ENCODE data around the gene KRT17. TPM values are rescaled to one million over a fixed set of nuclear protein-coding genes. Genes with fewer than 3 reads are reported as not detected.

The KRT17 gene
- total and polyA plus RNA-seq, 2 donors (not counting 1 experiment from before 2014, with no cell fraction given) = 0.50 to 0.89 TPM

DNA sequence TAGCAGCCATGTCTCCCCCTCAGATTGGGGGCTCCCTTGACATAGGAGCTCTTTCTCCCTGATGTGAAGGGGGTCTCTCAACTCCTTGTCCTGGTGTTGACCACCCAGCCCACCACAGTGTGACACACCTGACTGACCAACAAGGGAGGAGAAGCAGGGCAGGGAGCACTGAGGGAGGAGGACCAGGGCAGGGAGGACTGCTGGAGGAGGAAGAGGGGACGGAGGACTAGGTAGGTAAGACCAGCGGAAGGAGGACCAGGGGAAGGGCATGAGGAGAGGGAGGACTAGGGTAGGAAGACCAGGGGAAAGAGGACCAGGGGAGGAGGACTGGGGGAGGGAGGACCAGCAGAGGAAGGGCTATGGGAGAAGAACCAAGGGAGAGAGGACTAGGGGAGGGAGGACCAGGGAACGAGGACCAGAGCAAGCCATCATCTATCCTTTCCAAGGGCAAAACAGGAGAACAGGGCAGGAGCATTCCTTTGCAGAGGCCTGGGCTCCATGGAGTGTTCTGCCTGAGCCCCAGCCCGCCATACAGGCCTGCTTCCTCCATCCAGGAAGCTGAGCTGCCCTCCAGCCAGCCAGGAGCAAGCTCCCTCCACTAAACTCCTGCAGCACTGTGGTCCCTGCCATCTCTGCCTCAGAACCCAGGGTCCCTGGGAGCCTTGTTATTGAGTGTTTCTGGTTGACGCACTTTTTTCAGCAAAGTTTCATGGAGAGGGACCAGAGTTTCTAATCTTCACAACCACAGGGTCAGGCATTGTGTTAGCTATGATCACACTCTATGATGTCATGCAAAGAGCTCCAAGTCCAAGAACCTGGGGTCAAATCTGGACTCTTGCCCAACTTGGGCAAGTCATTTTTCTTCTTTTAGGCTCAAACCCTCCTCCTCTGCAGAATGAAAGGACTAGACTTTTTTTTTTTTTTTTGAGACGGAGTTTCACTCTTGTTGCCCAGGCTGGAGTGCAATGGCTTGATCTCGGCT lies 15.4 kb upstream of the KRT17 start:
- Histone ChIP-seq H3K4me2 (ENCODE audit: extremely low read depth, insufficient read depth, low read length) (no peak overlapping the region), H3K36me3 (ENCODE audit: control insufficient read depth, insufficient read depth, low read length) (no peaks in the 10 kb centered on the region), H3K27ac (ENCODE audit: insufficient read depth, low read length) (no peak overlapping the region), H4K20me1 (ENCODE audit: control insufficient read depth, extremely low read depth, insufficient read depth, low read length) (no peaks in the 10 kb centered on the region), H3K9me3 (ENCODE audit: control insufficient read depth, insufficient read depth, low read depth, low read length) (no peaks in the 10 kb centered on the region), H3K27me3 (ENCODE audit: control insufficient read depth, insufficient read depth, low read length) (peaks cover 4% of the 10 kb centered on the region), H2AFZ (ENCODE audit: low read length) (no peak overlapping the region), H3K4me1 (ENCODE audit: control insufficient read depth, extremely low read depth, insufficient read depth, low read length) (no peaks in the 10 kb centered on the region), H3K9ac (ENCODE audit: insufficient read depth, low read length) (no peak overlapping the region), H3K4me3 (replicated peaks in 1 of 4; ENCODE audit: control extremely low read depth in 1 of 4, insufficient read depth in 1 of 4, low read depth in 3 of 4, low read length in 4 of 4) (no peak overlapping the region), H3K79me2 (ENCODE audit: control insufficient read depth, insufficient read depth, low read length) (no peaks in the 10 kb centered on the region)
- TF ChIP-seq, protein P1, sequence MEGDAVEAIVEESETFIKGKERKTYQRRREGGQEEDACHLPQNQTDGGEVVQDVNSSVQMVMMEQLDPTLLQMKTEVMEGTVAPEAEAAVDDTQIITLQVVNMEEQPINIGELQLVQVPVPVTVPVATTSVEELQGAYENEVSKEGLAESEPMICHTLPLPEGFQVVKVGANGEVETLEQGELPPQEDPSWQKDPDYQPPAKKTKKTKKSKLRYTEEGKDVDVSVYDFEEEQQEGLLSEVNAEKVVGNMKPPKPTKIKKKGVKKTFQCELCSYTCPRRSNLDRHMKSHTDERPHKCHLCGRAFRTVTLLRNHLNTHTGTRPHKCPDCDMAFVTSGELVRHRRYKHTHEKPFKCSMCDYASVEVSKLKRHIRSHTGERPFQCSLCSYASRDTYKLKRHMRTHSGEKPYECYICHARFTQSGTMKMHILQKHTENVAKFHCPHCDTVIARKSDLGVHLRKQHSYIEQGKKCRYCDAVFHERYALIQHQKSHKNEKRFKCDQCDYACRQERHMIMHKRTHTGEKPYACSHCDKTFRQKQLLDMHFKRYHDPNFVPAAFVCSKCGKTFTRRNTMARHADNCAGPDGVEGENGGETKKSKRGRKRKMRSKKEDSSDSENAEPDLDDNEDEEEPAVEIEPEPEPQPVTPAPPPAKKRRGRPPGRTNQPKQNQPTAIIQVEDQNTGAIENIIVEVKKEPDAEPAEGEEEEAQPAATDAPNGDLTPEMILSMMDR (conservative IDR thresholded peaks at IDR 0.05 in 1 of 2, IDR thresholded peaks at IDR 0.05 in 1 of 2; ENCODE audit: low read depth in 1 of 2, low read length in 2 of 2) = no peak
- TF ChIP-seq EZH2 (IDR thresholded peaks at IDR 0.05; ENCODE audit: low read length, missing control alignments) = no peak
- DNase-seq (ENCODE audit: low read depth in 2 of 2) = peak in 1 of 2 donors; percentile 61

DNA sequence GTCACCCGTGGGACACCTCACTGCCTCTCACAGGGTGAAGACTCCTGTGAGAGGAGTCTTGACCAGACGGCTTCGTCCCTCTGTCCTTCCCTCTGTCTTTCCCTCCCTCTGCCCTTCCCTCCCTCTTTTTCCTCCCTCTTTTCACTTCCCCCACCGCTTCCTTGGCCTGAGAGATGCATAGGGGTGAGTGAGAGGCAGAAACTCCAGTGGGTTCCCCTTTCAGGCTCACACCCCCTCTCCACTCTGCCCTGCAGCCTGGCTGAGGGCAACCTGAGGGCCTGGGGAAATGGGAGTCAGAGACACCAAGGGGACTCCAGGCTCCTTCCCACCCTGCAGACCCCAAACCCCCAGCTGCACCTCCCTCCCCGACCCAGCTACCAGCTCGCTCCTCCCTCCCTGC lies 14.6 kb upstream of the KRT17 start:
- H3K36me3 ChIP-seq (ENCODE audit: control insufficient read depth, insufficient read depth, low read length) = no peaks in the 10 kb centered on the region
- no peak overlapping the region for H3K27ac ChIP-seq (ENCODE audit: insufficient read depth, low read length)
- H3K4me3 ChIP-seq (replicated peaks in 1 of 4; ENCODE audit: control extremely low read depth in 1 of 4, insufficient read depth in 1 of 4, low read depth in 3 of 4, low read length in 4 of 4) = no peak overlapping the region
- H3K79me2 ChIP-seq (ENCODE audit: control insufficient read depth, insufficient read depth, low read length) = no peaks in the 10 kb centered on the region
- no peaks in the 10 kb centered on the region for H3K9me3 ChIP-seq (ENCODE audit: control insufficient read depth, insufficient read depth, low read depth, low read length)
- no peaks in the 10 kb centered on the region for H3K4me1 ChIP-seq (ENCODE audit: control insufficient read depth, extremely low read depth, insufficient read depth, low read length)
- no peak overlapping the region for H3K9ac ChIP-seq (ENCODE audit: insufficient read depth, low read length)
- peaks cover 4% of the 10 kb centered on the region for H3K27me3 ChIP-seq (ENCODE audit: control insufficient read depth, insufficient read depth, low read length)
- no peak overlapping the region for H3K4me2 ChIP-seq (ENCODE audit: extremely low read depth, insufficient read depth, low read length)
- no peak for DNase-seq (ENCODE audit: low read depth in 2 of 2)
- TF ChIP-seq, protein P1 (conservative IDR thresholded peaks at IDR 0.05 in 1 of 2, IDR thresholded peaks at IDR 0.05 in 1 of 2; ENCODE audit: low read depth in 1 of 2, low read length in 2 of 2) = no peak
- TF ChIP-seq EZH2 (IDR thresholded peaks at IDR 0.05; ENCODE audit: low read length, missing control alignments) = no peak
- no peaks in the 10 kb centered on the region for H4K20me1 ChIP-seq (ENCODE audit: control insufficient read depth, extremely low read depth, insufficient read depth, low read length)
- H2AFZ ChIP-seq (ENCODE audit: low read length) = no peak overlapping the region

DNA sequence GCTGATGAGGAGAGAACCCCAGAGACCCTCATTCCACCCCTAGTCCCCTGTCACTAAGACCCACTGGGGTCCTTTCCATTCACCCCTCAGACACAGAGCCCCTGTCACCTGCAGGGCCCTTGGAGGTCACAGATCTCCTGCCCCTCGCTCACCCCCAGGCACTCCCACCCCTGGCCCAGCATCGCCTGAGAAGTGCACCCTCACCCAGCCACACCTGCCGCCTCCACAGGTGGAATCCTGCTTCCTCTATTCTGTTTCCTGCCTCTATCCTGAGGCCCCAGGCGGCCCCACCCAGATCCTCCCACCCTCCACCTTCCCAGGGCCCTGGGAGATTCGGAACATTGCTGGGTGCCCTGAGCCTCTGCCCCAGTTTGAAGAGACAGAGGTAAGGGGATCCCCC lies 13.8 kb upstream of the KRT17 start:
- Histone ChIP-seq H3K4me3 (replicated peaks in 1 of 4; ENCODE audit: control extremely low read depth in 1 of 4, insufficient read depth in 1 of 4, low read depth in 3 of 4, low read length in 4 of 4) (no peak overlapping the region), H2AFZ (ENCODE audit: low read length) (no peak overlapping the region), H3K36me3 (ENCODE audit: control insufficient read depth, insufficient read depth, low read length) (no peaks in the 10 kb centered on the region), H3K9ac (ENCODE audit: insufficient read depth, low read length) (no peak overlapping the region), H3K9me3 (ENCODE audit: control insufficient read depth, insufficient read depth, low read depth, low read length) (no peaks in the 10 kb centered on the region), H3K4me1 (ENCODE audit: control insufficient read depth, extremely low read depth, insufficient read depth, low read length) (no peaks in the 10 kb centered on the region), H3K27me3 (ENCODE audit: control insufficient read depth, insufficient read depth, low read length) (peaks cover 4% of the 10 kb centered on the region), H3K4me2 (ENCODE audit: extremely low read depth, insufficient read depth, low read length) (no peak overlapping the region), H3K27ac (ENCODE audit: insufficient read depth, low read length) (no peak overlapping the region), H4K20me1 (ENCODE audit: control insufficient read depth, extremely low read depth, insufficient read depth, low read length) (no peaks in the 10 kb centered on the region), H3K79me2 (ENCODE audit: control insufficient read depth, insufficient read depth, low read length) (no peaks in the 10 kb centered on the region)
- DNase-seq (ENCODE audit: low read depth in 2 of 2) = no peak
- TF ChIP-seq, protein P1 (conservative IDR thresholded peaks at IDR 0.05 in 1 of 2, IDR thresholded peaks at IDR 0.05 in 1 of 2; ENCODE audit: low read depth in 1 of 2, low read length in 2 of 2) = no peak
- TF ChIP-seq EZH2 (IDR thresholded peaks at IDR 0.05; ENCODE audit: low read length, missing control alignments) = no peak
